ENCODE data around the gene RRAS2. TPM values are rescaled to one million over a fixed set of nuclear protein-coding genes. Genes with fewer than 3 reads are reported as not detected.
A peak's percentile ranks its signal among the peaks of the same experiment; 100 is the strongest.
"Not testable (repeated sequence)": the region's sequence is repeated elsewhere in the genome, so short reads cannot be mapped to it uniquely, and the experiment has no call there.

Gene RRAS2
- total RNA-seq, 2 donors from 2014 or later: 31.6 to 34.2 TPM

DNA sequence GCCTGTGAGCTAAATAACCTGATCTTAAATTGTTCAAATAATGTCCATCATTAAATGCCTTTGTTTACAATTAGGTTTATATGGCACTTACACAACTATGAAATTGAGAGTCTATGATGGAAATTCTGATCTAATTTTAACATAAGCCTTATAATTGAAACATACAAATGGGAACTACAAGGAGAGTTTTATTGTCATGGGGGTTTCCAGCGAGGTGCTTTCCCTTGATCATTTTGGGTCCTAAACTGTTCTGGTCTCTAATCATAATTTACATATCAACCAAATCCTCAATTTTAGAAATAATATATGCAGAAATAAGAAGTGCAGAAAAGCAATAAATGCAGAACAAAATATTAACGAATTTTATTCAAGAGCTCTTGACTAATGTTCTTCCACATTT, 44.9 kb downstream of the RRAS2 start:
- ATAC-seq (no peak), DNase-seq (no peak)
- intact Hi-C loops (cut with DNase I): no loop called here

DNA sequence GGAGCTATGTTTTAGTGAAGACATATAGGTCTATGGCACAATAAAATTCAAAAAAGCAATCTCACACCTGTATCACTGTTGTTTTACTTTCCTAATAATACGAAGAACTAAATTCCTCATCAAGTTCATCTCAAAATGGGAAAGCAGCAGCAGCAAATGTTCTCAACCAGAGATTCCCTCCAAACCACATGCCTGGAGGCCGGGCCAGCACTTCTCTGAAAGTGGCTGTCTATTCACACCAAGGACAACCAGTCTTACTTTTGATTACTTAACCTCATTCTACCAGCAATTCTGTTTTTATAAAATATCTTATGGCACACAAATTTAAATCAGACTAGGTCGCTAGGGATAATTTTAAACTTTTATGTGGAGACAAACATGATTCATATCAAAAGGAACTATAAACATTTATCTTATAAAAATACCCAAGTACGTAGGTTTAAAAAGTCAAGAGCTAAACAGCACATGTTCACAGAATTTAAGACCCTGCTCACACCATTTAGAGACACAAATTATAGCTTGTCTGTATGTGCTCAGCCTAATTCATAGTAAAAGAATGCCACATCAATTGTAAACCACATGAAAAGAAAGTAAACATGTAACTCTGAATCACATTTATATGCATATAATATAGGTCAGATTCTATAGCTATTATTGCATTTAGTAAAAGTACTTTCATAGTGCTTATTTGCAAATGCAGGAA, 46.1 kb downstream of the RRAS2 start:
- ATAC-seq (no peak), DNase-seq (no peak)
- intact Hi-C loops (cut with DNase I): no loop called here

DNA sequence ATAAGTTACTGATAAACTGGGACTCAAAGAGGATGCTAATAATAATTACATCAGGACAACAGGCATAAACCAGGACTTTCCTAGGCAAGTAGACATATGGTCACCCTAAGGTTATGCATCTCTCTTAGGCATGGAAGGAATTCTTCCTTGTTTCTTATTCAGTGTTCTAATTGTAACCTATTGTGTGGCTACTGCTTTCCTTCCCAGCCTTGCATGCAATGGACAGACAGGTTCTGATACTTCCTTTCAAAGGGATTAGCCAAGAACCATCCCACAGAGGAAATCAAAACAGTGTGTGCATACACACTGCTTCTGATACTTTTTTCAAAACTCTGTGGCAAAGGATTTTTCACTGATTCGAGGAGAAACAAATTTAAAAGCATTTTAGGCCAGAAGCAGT, 48.3 kb downstream of the RRAS2 start:
- intact Hi-C loops (cut with DNase I): no loop called here
- no peak for ATAC-seq
- DNase-seq: no peak

DNA sequence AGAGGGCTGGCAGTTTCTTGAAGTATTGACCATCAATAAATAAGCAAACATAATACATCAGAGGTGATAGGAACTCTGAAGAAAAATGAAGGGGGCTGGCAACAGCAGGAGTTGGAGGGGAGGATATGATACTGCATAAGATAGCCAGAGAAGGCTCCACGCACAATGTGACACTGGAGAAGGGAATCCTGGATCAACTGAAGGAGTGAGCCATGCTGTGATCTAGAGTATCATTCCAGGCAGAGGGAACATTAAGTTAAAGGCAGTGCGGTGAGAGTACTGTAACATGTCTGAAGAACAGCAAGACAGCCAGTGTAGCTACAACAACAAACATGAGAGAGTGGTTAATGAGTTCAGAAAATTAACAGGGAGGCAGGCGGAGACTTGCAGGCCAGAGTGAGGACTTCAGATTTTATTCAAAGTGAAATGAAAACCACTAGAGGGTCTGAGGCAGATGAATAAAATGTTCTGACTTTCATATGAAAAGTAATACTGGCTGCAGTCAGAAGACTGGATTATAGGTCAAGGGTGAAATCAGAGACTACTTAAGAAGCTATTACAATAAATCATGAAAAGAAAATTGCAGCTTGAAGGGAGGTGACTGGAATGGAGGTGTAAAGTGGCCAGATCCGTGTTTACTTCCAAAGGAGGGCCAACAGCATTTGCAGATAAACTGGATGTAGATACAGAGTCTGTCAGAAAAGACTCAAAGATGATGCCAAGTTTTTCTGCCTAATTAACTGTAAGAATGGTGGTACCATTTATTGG, 49.4 kb downstream of the RRAS2 start:
- intact Hi-C loops (cut with DNase I): no loop called here
- ATAC-seq (peak in 1 of 2 donors; percentile 17), DNase-seq (no peak)

DNA sequence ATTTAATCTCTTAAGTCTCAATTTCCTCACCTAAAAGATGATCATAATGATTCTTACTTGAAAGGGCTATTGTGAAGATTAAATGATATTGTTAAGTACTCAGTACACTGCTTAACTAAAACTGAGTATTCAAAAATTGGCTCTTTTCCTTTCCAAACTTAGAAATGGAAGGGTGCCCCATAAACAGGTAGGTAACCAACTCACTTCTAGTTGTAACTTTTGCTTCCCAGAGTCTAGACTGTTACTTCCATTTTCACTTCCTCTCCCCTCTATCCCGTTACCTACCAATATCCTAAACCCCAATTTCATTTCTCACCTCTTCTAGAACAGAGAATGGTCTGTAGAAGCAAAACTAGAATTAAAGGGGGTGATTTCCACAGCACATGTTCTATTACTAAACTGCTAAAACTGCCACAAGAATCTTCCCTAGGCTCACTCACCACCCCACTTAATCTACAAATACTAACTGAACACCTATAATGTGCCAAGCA, 50.0 kb downstream of the RRAS2 start:
- ATAC-seq: no peak
- intact Hi-C loops (cut with DNase I): no loop called here
- DNase-seq: no peak

DNA sequence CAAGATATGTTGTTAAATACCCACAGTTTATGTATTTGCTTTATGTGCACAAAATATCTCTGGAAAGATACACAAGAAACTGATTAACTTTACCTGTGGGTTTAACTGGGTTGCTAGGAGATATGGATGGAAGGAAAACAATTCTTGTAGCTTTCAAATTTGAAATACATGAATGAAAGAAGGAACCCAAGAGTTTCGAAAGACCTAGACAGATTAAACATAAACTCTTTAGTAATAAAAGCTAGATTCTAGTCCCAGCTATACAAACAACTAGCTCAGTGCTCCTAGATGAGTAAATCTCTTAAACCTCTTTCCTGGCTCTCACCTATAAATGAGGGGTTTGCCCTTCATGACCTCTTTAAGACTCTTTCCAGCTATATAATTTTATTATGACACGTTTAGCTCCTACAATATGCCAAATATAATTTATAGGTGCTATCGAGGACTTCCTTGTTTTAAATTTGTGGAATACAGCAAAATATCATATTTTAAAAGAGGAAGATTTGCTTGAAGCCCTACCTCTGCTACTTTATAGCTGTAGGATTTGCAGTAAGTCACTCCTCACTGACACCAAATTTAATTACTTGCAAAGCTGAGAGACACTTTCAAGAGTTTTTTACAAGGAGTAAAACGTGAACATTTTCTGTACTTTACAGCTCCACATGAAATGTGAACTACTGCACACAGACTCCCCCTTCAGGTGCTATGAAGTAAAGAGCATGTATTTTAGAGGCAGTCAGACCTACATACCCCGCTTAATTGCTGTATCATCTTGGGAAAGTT, 50.7 kb downstream of the RRAS2 start:
- peak in 1 of 2 donors; percentile 61 for ATAC-seq
- intact Hi-C loops (cut with DNase I): no loop called here
- DNase-seq: no peak

DNA sequence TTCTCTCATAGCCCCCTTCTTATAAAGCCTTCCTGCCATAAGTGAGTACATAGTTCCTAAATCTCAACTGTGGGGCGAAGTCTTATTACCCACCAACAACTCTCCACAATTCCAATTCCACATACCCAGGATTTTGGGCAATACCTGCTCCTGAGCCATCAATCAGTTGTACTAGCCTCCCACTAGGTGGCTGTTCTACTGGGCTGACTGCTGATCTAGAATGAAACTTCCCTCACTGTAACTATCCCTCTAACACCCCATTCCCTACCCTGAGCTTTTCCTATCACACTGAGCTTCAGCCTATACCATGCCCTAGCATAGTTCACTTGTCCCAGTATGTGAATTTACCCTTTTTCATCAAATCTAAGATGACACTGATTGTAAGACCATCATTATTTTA, 52.5 kb downstream of the RRAS2 start:
- intact Hi-C loops (cut with DNase I): no loop called here
- DNase-seq: no peak
- no peak for ATAC-seq

DNA sequence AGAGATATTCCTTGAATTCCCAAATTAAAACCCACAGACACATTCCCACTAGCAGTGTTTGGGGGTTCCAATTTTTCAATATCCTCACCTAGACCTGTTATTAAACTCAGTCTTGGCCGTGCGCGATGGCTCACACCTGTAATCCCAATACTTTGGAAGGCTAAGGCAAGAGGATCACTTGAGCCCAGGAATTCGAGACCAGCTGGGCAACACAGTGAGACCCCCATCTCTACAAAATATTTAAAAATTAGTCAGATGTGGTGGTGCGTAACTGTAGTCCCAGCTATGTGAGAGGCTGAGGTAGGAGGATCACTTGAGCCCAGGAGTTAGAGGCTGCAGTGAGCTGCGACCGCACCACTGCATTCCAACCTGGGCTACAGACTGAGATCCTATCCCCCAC, 53.3 kb downstream of the RRAS2 start:
- intact Hi-C loops (cut with DNase I): no loop called here
- ATAC-seq (no peak), DNase-seq (no peak)

DNA sequence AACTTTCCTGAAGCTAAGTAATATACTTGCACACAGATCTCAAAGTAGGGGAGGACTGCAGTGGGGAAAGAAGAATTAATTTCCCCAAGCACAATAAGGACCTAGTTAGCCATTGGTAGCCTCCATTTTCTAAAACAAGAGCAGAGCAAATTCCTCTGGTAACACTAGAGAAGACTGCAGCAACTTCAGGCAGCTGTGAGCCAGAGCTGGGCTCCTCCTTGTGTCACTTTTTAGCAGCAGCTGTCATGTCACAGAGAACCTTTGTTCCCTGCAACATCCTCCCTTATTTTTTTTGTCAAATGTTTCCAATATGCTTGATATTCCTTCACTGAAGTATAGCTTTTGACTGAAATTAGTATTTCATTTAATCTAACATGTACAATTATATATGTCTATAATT, 54.4 kb downstream of the RRAS2 start:
- no peak for DNase-seq
- no peak for ATAC-seq
- intact Hi-C loops (cut with DNase I): no loop called here

DNA sequence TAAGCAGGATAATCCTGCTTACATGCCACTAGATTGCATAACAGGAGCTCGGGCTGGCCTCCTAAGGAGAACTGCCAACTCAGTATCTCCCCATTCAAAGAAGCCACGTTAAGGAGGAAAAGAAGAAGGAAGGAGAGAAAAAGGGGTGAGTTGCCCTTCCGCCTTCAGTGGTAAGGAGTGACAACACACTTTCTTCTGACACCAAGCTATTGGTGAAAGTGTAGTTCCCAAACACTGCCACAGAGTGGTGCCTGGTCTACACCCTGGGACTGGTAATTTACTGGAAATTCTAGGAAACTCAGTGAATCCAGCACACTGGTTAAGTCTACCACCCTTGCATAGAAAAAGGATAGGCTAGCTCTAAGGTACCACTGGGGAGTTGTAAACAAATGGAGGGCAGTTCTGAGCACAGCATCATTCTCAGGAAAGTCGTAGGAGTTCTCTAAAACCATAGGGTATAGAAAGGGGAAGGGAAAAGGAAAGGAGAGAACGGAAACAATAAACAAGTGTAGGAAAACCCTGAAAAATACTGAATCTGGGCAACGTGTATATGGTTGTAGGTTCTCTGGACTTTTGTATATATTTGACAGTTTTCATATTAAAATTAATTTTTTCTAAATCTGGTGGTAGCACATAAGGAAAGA, 58.2 kb downstream of the RRAS2 start:
- DNase-seq (peak; percentile 46), ATAC-seq (peak; percentile 90 to 93)
- intact Hi-C loops (cut with DNase I): loop anchor here in 1 of 2 donors (2.0 kb wide), 1 partner anchor 154 kb away; no protein-coding TSS in a partner anchor

DNA sequence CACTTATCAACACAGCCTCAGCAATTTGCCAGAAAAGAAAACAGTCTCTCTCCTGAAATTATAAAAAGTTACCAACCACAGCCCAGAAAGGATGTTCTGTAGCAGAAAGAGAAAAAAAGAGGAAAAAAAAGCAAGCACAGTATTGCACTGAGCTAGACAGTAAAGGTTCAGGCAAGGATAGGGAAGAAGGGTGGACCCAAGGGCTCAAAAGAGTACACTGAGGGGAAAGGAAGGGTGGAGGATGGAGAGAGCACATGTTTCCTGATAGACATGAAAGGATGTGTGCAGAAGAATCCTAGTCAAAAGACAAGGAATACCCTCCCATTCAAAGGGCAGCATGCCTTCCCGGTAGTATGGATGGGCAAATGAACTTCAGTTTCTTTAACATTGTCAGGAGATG, 59.1 kb downstream of the RRAS2 start:
- intact Hi-C loops (cut with DNase I): loop anchor here (2.0 to 5.0 kb wide), 2 partner anchors 152 to 155 kb away; no protein-coding TSS in a partner anchor
- DNase-seq (no peak), ATAC-seq (peak in 1 of 2 donors; percentile 38)

DNA sequence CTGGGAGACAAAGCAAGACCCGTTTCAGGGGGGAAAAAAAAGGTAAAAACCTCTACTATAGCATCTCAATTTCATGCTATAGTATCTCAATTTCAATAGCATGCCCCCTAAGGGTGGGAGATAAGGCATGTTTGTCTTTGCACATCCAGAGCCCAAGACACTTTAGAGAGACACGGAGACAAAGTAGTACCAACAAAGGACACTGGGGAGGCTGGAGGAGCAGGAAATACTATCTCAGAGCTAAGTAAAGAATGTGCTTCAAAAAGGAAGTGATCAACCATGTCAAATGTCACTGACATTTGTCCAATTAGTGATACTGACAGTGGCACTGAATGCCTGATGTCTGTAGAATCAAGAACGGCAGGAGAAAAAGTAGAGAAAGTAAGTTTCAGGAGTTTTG, 68.6 kb downstream of the RRAS2 start:
- intact Hi-C loops (cut with DNase I): no loop called here
- ATAC-seq (no peak), DNase-seq (no peak)

DNA sequence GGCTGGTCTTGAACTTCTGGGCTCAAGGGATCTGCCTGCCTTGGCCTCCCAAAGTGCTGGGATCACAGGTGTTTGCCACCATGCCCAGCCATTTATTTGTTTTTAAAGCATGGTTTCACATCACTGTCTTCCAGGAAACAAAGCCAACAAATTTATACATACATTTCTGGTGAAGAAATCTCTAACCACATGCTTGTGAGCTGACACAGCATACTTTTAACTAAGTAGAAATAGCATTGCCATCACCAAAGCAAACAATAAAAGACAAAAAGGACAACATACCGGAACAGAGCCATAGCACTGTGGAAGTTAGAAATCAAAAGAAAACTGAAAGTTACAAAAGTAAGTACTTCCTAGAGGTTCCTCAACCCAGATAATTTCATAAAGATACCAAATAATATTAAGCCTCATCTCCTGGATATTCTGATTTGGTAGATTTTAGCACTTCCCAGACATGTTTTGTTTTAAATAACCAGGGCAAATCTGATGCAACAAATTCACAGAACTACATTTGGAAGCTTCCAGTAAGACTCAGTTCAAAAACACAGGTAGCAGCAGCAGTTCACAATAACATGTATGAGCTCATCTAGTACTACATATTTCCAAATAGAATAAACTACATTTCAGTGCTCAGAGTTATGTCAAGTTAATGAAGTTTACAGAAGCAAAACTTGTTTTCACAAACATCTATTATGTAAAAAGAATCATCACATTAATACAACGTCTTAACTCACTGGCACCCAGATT, 70.6 kb downstream of the RRAS2 start:
- ATAC-seq: peak in 1 of 2 donors; percentile 60
- intact Hi-C loops (cut with DNase I): no loop called here
- DNase-seq: no peak

DNA sequence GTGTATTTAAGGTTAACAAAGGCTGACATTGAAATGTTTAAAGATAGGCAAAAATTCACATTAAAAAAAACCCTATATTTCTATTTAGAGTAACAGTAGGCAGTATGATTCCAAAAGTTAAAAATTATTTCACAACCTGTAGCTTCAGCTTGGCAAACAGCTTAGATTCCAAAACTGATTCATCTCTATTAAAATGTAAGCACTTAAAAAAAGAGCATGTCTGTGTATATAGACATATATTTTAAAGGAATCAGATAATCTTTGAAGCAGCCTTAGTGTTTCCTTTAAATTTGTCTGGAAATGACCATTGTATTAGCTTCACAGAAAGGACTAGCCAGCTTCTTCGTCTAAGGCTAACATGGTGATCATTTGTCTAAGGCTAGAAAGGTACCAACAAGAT, 80.1 kb downstream of the RRAS2 start:
- DNase-seq; ATAC-seq; intact Hi-C loops (cut with DNase I): not testable (repeated sequence)

DNA sequence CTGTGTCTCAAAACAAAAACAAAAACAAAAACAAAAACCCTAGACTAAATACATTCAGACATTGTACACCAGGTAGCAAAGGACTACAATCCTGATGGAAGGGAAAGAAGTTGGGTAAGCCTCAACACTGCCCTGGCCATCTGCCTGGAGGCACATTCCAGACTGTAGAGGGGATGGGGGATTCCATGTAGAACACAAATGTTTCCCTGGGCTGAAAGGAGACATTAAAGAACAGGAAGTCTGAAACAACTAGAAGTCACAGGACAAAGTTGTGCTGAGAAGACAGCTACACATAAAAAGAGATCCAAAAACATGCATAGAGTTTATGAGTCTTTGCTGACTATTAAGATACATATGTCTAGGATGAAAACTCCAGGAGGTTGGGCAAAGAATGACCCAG, 83.9 kb downstream of the RRAS2 start:
- DNase-seq: no peak
- no peak for ATAC-seq
- intact Hi-C loops (cut with DNase I): no loop called here

DNA sequence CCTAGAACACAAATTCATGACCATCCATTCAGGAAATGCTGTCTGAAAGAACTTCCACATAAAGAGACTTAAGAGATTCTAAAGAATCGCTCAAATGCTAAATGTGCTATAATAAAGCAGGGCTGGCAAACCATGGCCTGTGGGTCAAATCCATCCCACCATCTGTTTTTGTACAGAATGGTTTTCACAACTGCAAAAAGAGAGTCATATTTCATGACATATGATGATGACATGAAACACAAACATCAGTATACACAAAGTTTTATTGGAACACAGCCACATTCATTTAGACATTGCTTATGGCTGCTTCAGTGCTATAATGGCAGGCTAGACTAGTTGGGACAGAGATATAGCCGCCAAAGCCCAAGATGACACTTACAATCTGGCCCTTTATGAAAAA, 85.1 kb downstream of the RRAS2 start:
- intact Hi-C loops (cut with DNase I): no loop called here
- DNase-seq (no peak), ATAC-seq (no peak)

DNA sequence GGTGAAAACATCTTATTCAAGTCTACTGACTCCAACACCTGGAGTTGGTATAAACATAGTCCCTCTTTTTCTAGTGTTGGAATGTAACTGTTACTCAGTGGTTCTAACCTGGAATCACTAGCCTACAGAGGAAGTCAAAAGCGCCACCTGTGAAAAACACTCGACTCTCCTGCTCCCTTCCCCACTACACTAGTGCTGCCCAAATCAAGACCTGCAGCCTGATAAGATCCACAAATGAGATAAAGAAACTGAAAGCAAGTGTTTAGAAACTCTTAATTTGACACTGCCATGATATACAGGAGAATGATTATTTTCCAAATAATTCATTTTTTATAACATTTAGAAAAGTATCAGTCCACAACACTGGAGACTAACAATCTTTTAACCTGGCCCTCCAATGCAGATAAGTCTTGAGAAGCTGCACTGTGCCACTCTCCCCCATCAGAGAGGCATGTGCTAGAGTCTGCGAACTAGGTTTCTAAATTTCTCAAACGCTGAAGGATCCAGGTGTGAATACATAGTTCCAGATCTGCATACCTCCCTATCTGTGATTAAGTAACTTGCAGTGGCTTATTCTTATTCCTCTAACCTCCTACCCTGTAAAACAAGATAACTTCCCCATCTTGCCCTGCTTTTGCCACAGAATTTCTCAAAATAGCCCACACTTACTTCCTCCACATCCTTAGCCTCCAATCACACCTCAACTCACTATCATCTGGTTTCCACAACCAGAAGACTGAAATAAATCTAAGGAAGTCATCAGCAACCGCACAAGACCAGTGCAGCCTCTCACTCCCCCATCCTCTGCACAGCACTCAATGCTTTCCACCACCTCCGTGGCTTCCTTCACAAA, 88.1 kb downstream of the RRAS2 start:
- peak in 1 of 2 donors; percentile 22 for ATAC-seq
- intact Hi-C loops (cut with DNase I): no loop called here
- no peak for DNase-seq
